GM23248 (cell line): ENCODE data around the gene VWA7. TPM values are rescaled to one million over a fixed set of nuclear protein-coding genes. Genes with fewer than 3 reads are reported as not detected.

Experiments used
- DNase-seq: peaks from one replicate; pipeline ENCODE4 v3.0.0-alpha.2; 2015
- H2AFZ ChIP-seq: fragments of 200-600 bp; sonication (generic); 2 replicates; pipeline ENCODE4 v1.6.1; 2016; ENCODE audit warnings: antibody characterized with exemption
- H3F3A ChIP-seq: fragments of 200-600 bp; sonication (generic); 2 replicates; pipeline ENCODE4 v1.6.1; 2016; ENCODE audit warnings: mild to moderate bottlenecking, antibody characterized with exemption, mixed run types; ENCODE audit not compliant: insufficient read depth
- H3K27ac ChIP-seq: fragments of 200-600 bp; sonication (generic); 2 replicates; pipeline ENCODE4 v1.5.1; 2016; ENCODE audit warnings: mild to moderate bottlenecking
- H3K27me3 ChIP-seq: fragments of 200-600 bp; sonication (generic); replicated peaks from 2 replicates; pipeline ENCODE4 v1.6.1; 2016; ENCODE audit warnings: mild to moderate bottlenecking; ENCODE audit not compliant: insufficient read depth
- H3K36me3 ChIP-seq: fragments of 200-600 bp; sonication (generic); 2 replicates; pipeline ENCODE4 v1.6.1; 2016; ENCODE audit warnings: low read depth, mild to moderate bottlenecking
- H3K4me1 ChIP-seq: fragments of 200-600 bp; sonication (generic); 2 replicates; pipeline ENCODE4 v1.6.1; 2016; ENCODE audit warnings: mild to moderate bottlenecking; ENCODE audit not compliant: insufficient read depth
- H3K4me2 ChIP-seq: fragments of 200-600 bp; sonication (generic); one replicate; pipeline ENCODE4 v1.6.1; 2016; ENCODE audit warnings: mild to moderate bottlenecking; ENCODE audit not compliant: unreplicated experiment
- H3K4me3 ChIP-seq: fragments of 200-600 bp; sonication (generic); 2 replicates; pipeline ENCODE4 v1.5.1; 2016; ENCODE audit warnings: mild to moderate bottlenecking
- H3K79me2 ChIP-seq: fragments of 200-600 bp; sonication (generic); 2 replicates; pipeline ENCODE4 v1.6.1; 2016; ENCODE audit warnings: mild to moderate bottlenecking; ENCODE audit not compliant: insufficient read depth
- H3K9ac ChIP-seq: fragments of 200-600 bp; sonication (generic); 2 replicates; pipeline ENCODE4 v1.6.1; 2016; ENCODE audit warnings: mild to moderate bottlenecking
- H3K9me2 ChIP-seq: fragments of 200-600 bp; sonication (generic); 2 replicates; pipeline ENCODE4 v1.6.1; 2016; ENCODE audit warnings: mixed run types, mild to moderate bottlenecking, moderate library complexity; ENCODE audit not compliant: insufficient read depth
- H3K9me3 ChIP-seq: fragments of 200-600 bp; sonication (generic); one replicate; pipeline ENCODE4 v1.6.1; 2017; ENCODE audit warnings: low read depth
- H4K20me1 ChIP-seq: fragments of 200-600 bp; sonication (generic); 2 replicates; pipeline ENCODE4 v1.6.0; 2016; ENCODE audit not compliant: insufficient read depth
- EZH2 ChIP-seq: fragments of 200-600 bp; sonication (generic); IDR thresholded peaks from 2 replicates; pipeline ENCODE4 v1.6.1; 2018; ENCODE audit warnings: antibody characterized with exemption, mild to moderate bottlenecking; ENCODE audit not compliant: insufficient read depth, poor library complexity, severe bottlenecking
- EZH2phosphoT487 ChIP-seq: fragments of 200-600 bp; sonication (generic); IDR thresholded peaks from 2 replicates; pipeline ENCODE4 v1.6.1; 2018; ENCODE audit warnings: antibody characterized with exemption, moderate library complexity, mild to moderate bottlenecking, low read depth; ENCODE audit not compliant: insufficient read depth
- WGBS, 2 experiments: methylation state at CpG; one replicate each; pipeline ENCODE4 v1.1.6; 2015 to 2017; ENCODE audit warnings: low lambda C conversion rate in 2 of 2, low coverage in 1 of 2; ENCODE audit errors: missing lambda C conversion rate in 2 of 2; 5-methylcytosine and 5-hydroxymethylcytosine counted together
- in situ Hi-C: fragments of 300-500 bp; cut with MboI; formaldehyde crosslinking; loops from 2 replicates; pipeline ENCODE4 v1.15.0; 2020
- polyA plus RNA-seq: library from polyadenylated mRNA; unstranded; fragments of >200 nt; fragmentation: Nextera tagmentation; extraction: Ambion mirVana; gene quantifications from 2 replicates; pipeline ENCODE4 v1.2.1, GENCODE V29; 2016
- total RNA-seq: library from RNA; depleted of rRNA; stranded (reverse); fragments of >200 nt; shearing (Covaris generic); gene quantifications from 2 replicates; pipeline ENCODE4 v1.2.3, GENCODE V29; 2014

VWA7 gene
- total and polyA plus RNA-seq, 2 experiments from 2014 or later = 0.54 to 0.56 TPM

DNA sequence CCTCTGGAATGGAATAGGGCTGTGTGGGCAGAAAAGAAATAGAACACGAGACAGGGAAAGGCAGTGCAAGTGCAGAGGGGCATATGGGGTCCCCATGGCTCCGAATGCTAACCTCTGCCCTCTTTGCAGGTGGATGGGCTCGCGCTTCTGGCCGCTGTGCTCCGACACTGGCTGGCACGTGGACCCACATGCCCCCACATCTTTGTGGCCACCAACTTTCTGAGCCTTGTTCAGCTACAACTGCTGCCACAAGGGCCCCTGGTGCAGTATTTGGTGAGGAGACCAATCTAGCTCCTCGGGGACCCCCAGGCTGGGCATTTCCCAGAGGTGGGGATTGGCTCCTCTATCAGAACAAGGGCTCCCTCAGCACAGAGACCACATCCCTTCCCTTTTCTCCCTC lies 15.8 kb downstream of the VWA7 start:
- Histone ChIP-seq H3K9me2 (no peaks in the 10 kb centered on the region), H3K9ac (no peak overlapping the region), H3K79me2 (no peaks in the 10 kb centered on the region), H3K36me3 (no peaks in the 10 kb centered on the region), H3K4me2 (no peak overlapping the region), H3F3A (no peaks in the 10 kb centered on the region), H3K4me1 (peaks cover 9% of the 10 kb centered on the region), H3K27me3 (no peaks in the 10 kb centered on the region), H3K9me3 (no peaks in the 10 kb centered on the region), H2AFZ (no peak overlapping the region), H3K4me3 (no peak overlapping the region), H3K27ac (no peak overlapping the region), H4K20me1 (no peaks in the 10 kb centered on the region)
- no peak for DNase-seq
- 97 to 100% methylated on average over 8 of the region's 8 CpGs for WGBS, 2 experiments
- in situ Hi-C loops = no loop called here
- TF ChIP-seq EZH2phosphoT487 (no peak), EZH2 (no peak)

DNA sequence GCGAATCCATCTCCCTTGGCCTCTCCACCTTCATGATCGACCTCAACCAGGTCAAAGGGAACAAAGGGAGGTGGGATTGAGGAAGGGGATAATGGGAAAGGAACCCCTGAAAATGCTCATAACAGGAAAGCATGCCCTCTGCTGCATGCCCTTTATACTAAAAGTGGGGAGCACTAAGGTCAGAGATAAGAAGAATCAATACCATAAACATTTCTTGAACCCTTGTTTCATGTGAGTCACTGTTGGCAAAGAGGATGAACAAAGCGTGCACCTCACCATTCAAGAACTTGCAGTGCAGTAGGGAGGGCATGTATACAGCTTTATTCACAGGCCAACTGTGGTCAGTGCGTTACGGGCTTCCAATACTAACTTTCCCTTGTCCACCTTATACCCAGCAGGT lies 16.3 kb downstream of the VWA7 start:
- Histone ChIP-seq H3K9ac (no peak overlapping the region), H3K36me3 (no peaks in the 10 kb centered on the region), H3K4me1 (peaks cover 9% of the 10 kb centered on the region), H3F3A (no peaks in the 10 kb centered on the region), H3K9me2 (no peaks in the 10 kb centered on the region), H4K20me1 (no peaks in the 10 kb centered on the region), H3K27me3 (no peaks in the 10 kb centered on the region), H3K4me3 (no peak overlapping the region), H3K4me2 (no peak overlapping the region), H3K9me3 (no peaks in the 10 kb centered on the region), H3K79me2 (no peaks in the 10 kb centered on the region), H2AFZ (no peak overlapping the region), H3K27ac (no peak overlapping the region)
- 80 to 87% methylated on average over 5 of the region's 5 CpGs for WGBS, 2 experiments
- in situ Hi-C loops = no loop called here
- TF ChIP-seq EZH2phosphoT487 (no peak), EZH2 (no peak)
- DNase-seq = no peak

DNA sequence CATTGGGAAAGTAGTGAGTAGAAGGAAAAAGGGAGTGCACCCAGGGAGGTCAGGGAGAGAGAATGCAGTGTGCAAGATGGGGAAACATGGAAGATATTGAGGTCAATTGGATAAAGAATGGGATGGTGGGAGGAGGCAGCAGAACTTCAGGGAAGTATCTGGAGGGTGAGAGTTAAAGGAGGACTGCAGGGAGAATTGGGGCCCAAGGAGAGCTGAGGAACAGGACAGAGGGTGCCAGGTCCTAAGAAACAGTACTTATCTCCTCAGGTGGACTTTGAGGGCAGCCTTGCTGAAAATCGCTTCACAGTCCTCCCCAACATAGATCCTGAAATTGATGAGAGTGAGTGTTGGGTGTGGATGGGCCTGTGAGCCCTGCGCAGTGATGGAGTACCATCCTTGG lies 18.8 kb downstream of the VWA7 start:
- TF ChIP-seq EZH2phosphoT487 (no peak), EZH2 (no peak)
- H3K9me3 ChIP-seq = no peaks in the 10 kb centered on the region
- H3K9ac ChIP-seq = no peak overlapping the region
- H2AFZ ChIP-seq = no peak overlapping the region
- no peaks in the 10 kb centered on the region for H4K20me1 ChIP-seq
- H3K79me2 ChIP-seq = no peaks in the 10 kb centered on the region
- no peak overlapping the region for H3K4me2 ChIP-seq
- no peak for DNase-seq
- peaks cover 2% of the 10 kb centered on the region for H3K4me1 ChIP-seq
- in situ Hi-C loops = no loop called here
- WGBS, 2 experiments = 93 to 100% methylated on average over 2 of the region's 2 CpGs
- H3K27ac ChIP-seq = no peak overlapping the region
- H3K9me2 ChIP-seq = no peaks in the 10 kb centered on the region
- H3K4me3 ChIP-seq = no peak overlapping the region
- H3F3A ChIP-seq = peaks cover 4% of the 10 kb centered on the region; the same call in 1 of the 2 replicates
- H3K36me3 ChIP-seq = no peaks in the 10 kb centered on the region
- H3K27me3 ChIP-seq = no peaks in the 10 kb centered on the region

DNA sequence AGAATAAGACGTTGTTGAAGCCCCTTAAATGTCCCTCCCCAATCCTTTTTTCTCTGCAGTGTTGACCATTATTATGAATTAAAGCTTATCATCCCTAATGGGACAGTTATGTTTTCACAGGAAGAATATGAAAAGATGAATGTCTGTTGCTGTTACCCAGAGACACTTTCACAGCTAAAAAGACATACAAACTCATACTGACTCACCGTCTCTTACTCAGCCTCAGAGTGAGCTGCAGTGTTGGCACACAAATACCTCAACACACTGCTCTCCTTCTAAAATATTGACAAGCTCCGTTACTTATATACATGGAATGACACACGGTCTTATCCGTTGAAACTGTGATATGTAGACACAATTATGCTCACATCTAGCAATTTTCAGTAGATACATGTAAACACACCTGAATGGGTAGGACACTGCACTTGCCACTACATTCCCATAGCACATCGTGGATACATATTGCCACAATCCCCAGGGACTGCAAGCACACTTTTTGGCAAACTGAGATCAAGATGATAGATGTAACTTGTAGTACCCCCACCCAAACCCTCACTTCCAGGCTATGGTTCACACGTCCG lies 24.3 kb downstream of the VWA7 start:
- H3K79me2 ChIP-seq = no peaks in the 10 kb centered on the region
- H3K9me3 ChIP-seq = no peaks in the 10 kb centered on the region
- H3K9me2 ChIP-seq = no peaks in the 10 kb centered on the region
- H4K20me1 ChIP-seq = no peaks in the 10 kb centered on the region
- H3K4me2 ChIP-seq = peak overlapping the region; percentile 26
- peak overlapping the region; percentile 47 for H3K27ac ChIP-seq
- no peak overlapping the region for H3K4me3 ChIP-seq
- peak overlapping the region; percentile 14; the same call in 1 of the 2 replicates for H3K9ac ChIP-seq
- H3K36me3 ChIP-seq = no peaks in the 10 kb centered on the region
- no peak overlapping the region for H2AFZ ChIP-seq
- H3K27me3 ChIP-seq = no peaks in the 10 kb centered on the region
- H3F3A ChIP-seq = peaks cover 13% of the 10 kb centered on the region
- peaks cover 10% of the 10 kb centered on the region for H3K4me1 ChIP-seq
- in situ Hi-C loops = no loop called here
- DNase-seq = peak; percentile 91
- no peak for TF ChIP-seq EZH2
- 30 to 38% methylated on average over 8 of the region's 8 CpGs for WGBS, 2 experiments
